CD14-positive monocyte (primary cell): ENCODE results near the gene PTPRD. TPM values are rescaled to one million over a fixed set of nuclear protein-coding genes. Genes with fewer than 3 reads are reported as not detected.
A peak's percentile ranks its signal among the peaks of the same experiment; 100 is the strongest.

ENCODE experiments used
- DNase-seq, 3 donors: peaks; one replicate each; pipeline ENCODE4 v3.0.0-alpha.2; 2011 to 2022
- H2AFZ ChIP-seq: 2 replicates; pipeline ENCODE4 v1.6.0; 2012; ENCODE audit warnings: mild to moderate bottlenecking, low read depth, low read length, inconsistent platforms; ENCODE audit not compliant: insufficient read depth, poor library complexity, severe bottlenecking
- H3K27ac ChIP-seq, 2 donors: 1 replicate in 1 of 2; 2 replicates in 1 of 2; pipeline ENCODE4 v1.5.1; 2012 to 2013; ENCODE audit warnings: low read length in 2 of 2, control low read depth in 1 of 2, inconsistent platforms in 1 of 2, low read depth in 1 of 2, mild to moderate bottlenecking in 1 of 2
- H3K27me3 ChIP-seq, 2 donors: one replicate each; pipeline versions ENCODE4 v1.6.0 to v1.6.1; 2011 to 2013; ENCODE audit warnings: low read length in 2 of 2; ENCODE audit not compliant: control insufficient read depth in 2 of 2, insufficient read depth in 2 of 2
- H3K36me3 ChIP-seq, 2 donors: replicated peaks in 1 of 2; 1 replicate in 1 of 2; 2 replicates in 1 of 2; pipeline versions ENCODE4 v1.5.1 to v1.6.1; 2012 to 2013; ENCODE audit warnings: low read length in 2 of 2, control low read depth in 1 of 2, inconsistent platforms in 1 of 2, mild to moderate bottlenecking in 1 of 2; ENCODE audit not compliant: insufficient read depth in 2 of 2, control insufficient read depth in 1 of 2
- H3K4me1 ChIP-seq, 2 donors: 1 replicate in 1 of 2; 2 replicates in 1 of 2; pipeline versions ENCODE4 v1.5.1 to v1.6.1; 2012 to 2013; ENCODE audit warnings: low read length in 2 of 2, control low read depth in 1 of 2, inconsistent platforms in 1 of 2, mild to moderate bottlenecking in 1 of 2, moderate library complexity in 1 of 2; ENCODE audit not compliant: insufficient read depth in 2 of 2, control insufficient read depth in 1 of 2
- H3K4me2 ChIP-seq: replicated peaks from 2 replicates; pipeline ENCODE3; 2012; ENCODE audit warnings: low read length, moderate library complexity, mild to moderate bottlenecking; ENCODE audit not compliant: poor library complexity, severe bottlenecking; ENCODE audit errors: extremely low read depth
- H3K4me3 ChIP-seq, 3 experiments: fragments of 200-600 bp in 1 of 3; sonication (generic) in 1 of 3; replicated peaks in 1 of 3; 1 replicate in 2 of 3; 2 replicates in 1 of 3; pipeline ENCODE4 v1.5.1; 2011 to 2013; ENCODE audit warnings: low read length in 3 of 3, mild to moderate bottlenecking in 3 of 3, control low read depth in 2 of 3, low read depth in 2 of 3, inconsistent platforms in 1 of 3, moderate library complexity in 1 of 3
- H3K79me2 ChIP-seq: 2 replicates; pipeline ENCODE4 v1.6.0; 2012; ENCODE audit warnings: mild to moderate bottlenecking, control low read depth, inconsistent platforms, low read length, moderate library complexity; ENCODE audit not compliant: insufficient read depth
- H3K9ac ChIP-seq: 2 replicates; pipeline ENCODE4 v1.6.0; 2017; ENCODE audit warnings: low read length, mild to moderate bottlenecking; ENCODE audit not compliant: insufficient read depth, poor library complexity, severe bottlenecking
- H3K9me3 ChIP-seq, 2 donors: replicated peaks in 1 of 2; 1 replicate in 1 of 2; 2 replicates in 1 of 2; pipeline versions ENCODE4 v1.5.1 to v1.6.1; 2012 to 2013; ENCODE audit warnings: low read length in 2 of 2, control low read depth in 1 of 2; ENCODE audit not compliant: control insufficient read depth in 1 of 2, insufficient read depth in 1 of 2
- H4K20me1 ChIP-seq: 2 replicates; pipeline ENCODE4 v1.6.0; 2012; ENCODE audit warnings: mild to moderate bottlenecking, low read length, control low read depth, moderate library complexity; ENCODE audit not compliant: insufficient read depth
- H3K27ac Mint-ChIP-seq, 7 donors: one replicate each; pipeline ENCODE4 v1.8.0; 2020; ENCODE audit warnings: mild to moderate bottlenecking in 7 of 7, mixed read lengths in 7 of 7, moderate library complexity in 6 of 7, inconsistent platforms in 2 of 7
- H3K27me3 Mint-ChIP-seq, 3 donors: one replicate each; pipeline ENCODE4 v1.8.0; 2021 to 2022; ENCODE audit warnings: low read depth in 3 of 3, mild to moderate bottlenecking in 3 of 3, mixed read lengths in 3 of 3, moderate library complexity in 3 of 3, inconsistent platforms in 1 of 3
- H3K36me3 Mint-ChIP-seq, 2 donors: one replicate each; pipeline ENCODE4 v1.8.0; 2020; ENCODE audit warnings: mixed read lengths in 2 of 2, inconsistent platforms in 1 of 2, mild to moderate bottlenecking in 1 of 2
- H3K4me1 Mint-ChIP-seq: one replicate; pipeline ENCODE4 v1.8.0; 2020; ENCODE audit warnings: mild to moderate bottlenecking, mixed read lengths
- H3K4me3 Mint-ChIP-seq, 2 donors: one replicate each; pipeline ENCODE4 v1.8.0; 2020; ENCODE audit warnings: mild to moderate bottlenecking in 2 of 2, mixed read lengths in 2 of 2, moderate library complexity in 1 of 2
- H3K9me3 Mint-ChIP-seq, 7 donors: one replicate each; pipeline ENCODE4 v1.8.0; 2020 to 2022; ENCODE audit warnings: mixed read lengths in 7 of 7, mild to moderate bottlenecking in 6 of 7, moderate library complexity in 6 of 7, inconsistent platforms in 2 of 7
- CTCF ChIP-seq: fragments of 200-600 bp; IDR thresholded peaks from one replicate; pipeline ENCODE4 v1.8.0; 2022; ENCODE audit warnings: antibody characterized with exemption, mild to moderate bottlenecking
- WGBS: methylation state at CpG from one replicate; pipeline ENCODE4 v1.1.5; 2013; ENCODE audit warnings: missing lambda C conversion rate; ENCODE audit not compliant: insufficient coverage; 5-methylcytosine and 5-hydroxymethylcytosine counted together
- intact Hi-C, 2 donors: fragments of 100-400 bp; cut with micrococcal nuclease; formaldehyde crosslinking; loops; one replicate each; pipeline versions ENCODE4 v1.15.0 to v1.15.1; 2023
- polyA plus RNA-seq, 3 donors: library from polyadenylated mRNA; depleted of rRNA in 1 of 3; unstranded in 2 of 3; stranded (reverse) in 1 of 3; fragments of 300-500 nt in 2 of 3; fragments of >200 nt in 1 of 3; fragmentation: Illumina TruSeq in 2 of 3; gene quantifications; 1 replicate in 2 of 3; 2 replicates in 1 of 3; pipeline ENCODE4 v1.2.3, GENCODE V29; 2012 to 2021

The PTPRD gene
- polyA plus RNA-seq, 3 donors = not detected

DNA sequence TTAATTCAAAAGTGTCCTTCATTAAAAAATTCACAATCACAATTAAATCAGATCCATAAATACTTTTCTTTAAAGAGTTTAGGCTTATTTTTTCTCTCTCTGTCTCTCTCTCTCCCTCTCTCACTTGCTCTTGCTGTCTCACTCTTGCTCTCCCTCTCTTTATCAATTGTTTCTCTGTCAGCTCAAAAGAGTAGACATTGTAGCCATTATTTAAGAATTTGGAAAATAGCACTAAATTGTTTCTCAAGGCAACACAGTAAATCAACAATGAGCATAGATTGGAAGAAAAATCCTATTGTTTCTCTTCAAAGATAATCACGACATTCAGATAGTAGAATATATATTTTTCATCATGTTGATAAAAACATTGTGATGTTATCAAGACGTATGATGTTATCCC, 1114.0 kb downstream of the PTPRD start:
- H2AFZ ChIP-seq = no peak overlapping the region
- no peaks in the 10 kb centered on the region for H3K79me2 ChIP-seq
- H3K9me3 Mint-ChIP-seq = peaks cover 0 to 7% (median 3%) of the 10 kb centered on the region in 7 donors
- H3K27ac ChIP-seq = no peak overlapping the region
- H3K9me3 ChIP-seq = peaks cover 6 to 9% of the 10 kb centered on the region in 2 donors
- H3K27me3 Mint-ChIP-seq = peaks cover 0 to 1% (median 0%) of the 10 kb centered on the region in 3 donors
- no peaks in the 10 kb centered on the region for H4K20me1 ChIP-seq
- WGBS = no CpG with 5 or more reads among the region's 2 CpGs
- no peak overlapping the region for H3K4me2 ChIP-seq
- no peaks in the 10 kb centered on the region for H3K27me3 ChIP-seq
- no peak for DNase-seq
- H3K9ac ChIP-seq = no peak overlapping the region
- H3K4me1 ChIP-seq = no peaks in the 10 kb centered on the region
- no peaks in the 10 kb centered on the region for H3K4me1 Mint-ChIP-seq
- H3K4me3 Mint-ChIP-seq = no peak overlapping the region
- no peaks in the 10 kb centered on the region for H3K36me3 Mint-ChIP-seq
- no peak overlapping the region for H3K4me3 ChIP-seq
- TF ChIP-seq CTCF = no peak
- H3K27ac Mint-ChIP-seq = no peak overlapping the region
- intact Hi-C loops = no loop called here
- no peaks in the 10 kb centered on the region for H3K36me3 ChIP-seq

- H3K36me3 Mint-ChIP-seq = no peaks in the 10 kb centered on the region
- no peak overlapping the region for H3K27ac ChIP-seq
- intact Hi-C loops = no loop called here
- no peaks in the 10 kb centered on the region for H3K27me3 ChIP-seq
- no peak overlapping the region for H2AFZ ChIP-seq
- no peak overlapping the region for H3K4me3 ChIP-seq
- no CpG with 5 or more reads among the region's 3 CpGs for WGBS
- H3K4me3 Mint-ChIP-seq = no peak overlapping the region
- H3K4me1 Mint-ChIP-seq = no peaks in the 10 kb centered on the region
- H4K20me1 ChIP-seq = no peaks in the 10 kb centered on the region
- peaks cover 0 to 9% (median 3%) of the 10 kb centered on the region in 7 donors for H3K9me3 Mint-ChIP-seq
- H3K9ac ChIP-seq = no peak overlapping the region
- H3K27ac Mint-ChIP-seq = no peak overlapping the region
- no peak for TF ChIP-seq CTCF
- no peak overlapping the region for H3K4me2 ChIP-seq
- peak in 1 of 3 donors; percentile 6 for DNase-seq
- H3K79me2 ChIP-seq = no peaks in the 10 kb centered on the region
- no peaks in the 10 kb centered on the region for H3K4me1 ChIP-seq
- peaks cover 0 to 1% (median 0%) of the 10 kb centered on the region in 3 donors for H3K27me3 Mint-ChIP-seq
- peaks cover 6 to 9% of the 10 kb centered on the region in 2 donors for H3K9me3 ChIP-seq
- no peaks in the 10 kb centered on the region for H3K36me3 ChIP-seq
These were observed 1114.7 kb downstream of the PTPRD start for GRCh38 chr9:9498128-9498527.
